H9 (cell line): ENCODE data around the gene E2F1. TPM values are rescaled to one million over a fixed set of nuclear protein-coding genes. Genes with fewer than 3 reads are reported as not detected.

Source experiments
- DNase-seq: peaks from one replicate; pipeline ENCODE4 v3.0.0-alpha.2; 2017
- H2AFZ ChIP-seq: one replicate; pipeline ENCODE4 v1.6.1; 2013; ENCODE audit warnings: mild to moderate bottlenecking, low read length, control low read depth, moderate library complexity
- H2AK5ac ChIP-seq: 2 replicates; pipeline ENCODE4 v1.6.1; 2013; ENCODE audit warnings: low read length, control low read depth, mixed read lengths; ENCODE audit not compliant: insufficient read length
- H2BK120ac ChIP-seq: one replicate; pipeline ENCODE4 v1.6.1; 2013; ENCODE audit warnings: low read depth, mild to moderate bottlenecking, low read length, control low read depth, inconsistent platforms; ENCODE audit not compliant: poor library complexity, severe bottlenecking
- H2BK12ac ChIP-seq: 2 replicates; pipeline ENCODE4 v1.6.1; 2013; ENCODE audit warnings: low read length, control low read depth, mixed read lengths, low read depth; ENCODE audit not compliant: insufficient read length
- H2BK15ac ChIP-seq: 2 replicates; pipeline ENCODE4 v1.6.1; 2013; ENCODE audit warnings: low read depth, low read length, control low read depth
- H2BK20ac ChIP-seq: one replicate; pipeline ENCODE4 v1.6.1; 2013; ENCODE audit warnings: low read depth, mild to moderate bottlenecking, low read length, control low read depth, inconsistent platforms; ENCODE audit not compliant: poor library complexity, severe bottlenecking
- H2BK5ac ChIP-seq: 2 replicates; pipeline ENCODE4 v1.6.1; 2013; ENCODE audit warnings: low read length, control low read depth, mixed read lengths; ENCODE audit not compliant: insufficient read length
- H3K14ac ChIP-seq: 2 replicates; pipeline ENCODE4 v1.6.1; 2013; ENCODE audit warnings: low read length, control low read depth; ENCODE audit not compliant: insufficient read depth
- H3K18ac ChIP-seq: 2 replicates; pipeline ENCODE4 v1.6.1; 2013; ENCODE audit warnings: low read depth, mild to moderate bottlenecking, mixed read lengths, low read length, control low read depth; ENCODE audit not compliant: insufficient read length
- H3K23ac ChIP-seq: 2 replicates; pipeline ENCODE4 v1.6.1; 2013; ENCODE audit warnings: low read length, control low read depth, mixed read lengths, low read depth; ENCODE audit not compliant: insufficient read length
- H3K23me2 ChIP-seq: 2 replicates; pipeline ENCODE4 v1.6.1; 2013; ENCODE audit warnings: low read depth, mild to moderate bottlenecking, mixed read lengths, low read length, control low read depth; ENCODE audit not compliant: insufficient read length, poor library complexity, severe bottlenecking
- H3K27ac ChIP-seq: 2 replicates; pipeline ENCODE4 v1.5.1; 2013; ENCODE audit warnings: low read length, control low read depth, mixed read lengths, low read depth; ENCODE audit not compliant: insufficient read length
- H3K27me3 ChIP-seq: 2 replicates; pipeline ENCODE4 v1.6.1; 2013; ENCODE audit warnings: low read length, control low read depth, inconsistent platforms; ENCODE audit not compliant: insufficient read depth
- H3K4ac ChIP-seq: 2 replicates; pipeline ENCODE4 v1.6.1; 2013; ENCODE audit warnings: low read depth, mild to moderate bottlenecking, control low read depth, inconsistent platforms, low read length, moderate library complexity
- H3K4me1 ChIP-seq: 2 replicates; pipeline ENCODE4 v1.6.1; 2013; ENCODE audit warnings: low read length, control low read depth, inconsistent platforms; ENCODE audit not compliant: insufficient read depth
- H3K4me2 ChIP-seq: 2 replicates; pipeline ENCODE4 v1.6.1; 2013; ENCODE audit warnings: low read length, control low read depth, mixed read lengths; ENCODE audit not compliant: insufficient read length, insufficient read depth
- H3K56ac ChIP-seq: 2 replicates; pipeline ENCODE4 v1.6.1; 2013; ENCODE audit warnings: low read depth, mild to moderate bottlenecking, mixed read lengths, low read length, control low read depth; ENCODE audit not compliant: insufficient read length
- H3K79me1 ChIP-seq: 2 replicates; pipeline ENCODE4 v1.6.1; 2013; ENCODE audit warnings: low read depth, mild to moderate bottlenecking, moderate library complexity, low read length, control low read depth, inconsistent platforms; ENCODE audit not compliant: insufficient read depth, poor library complexity, severe bottlenecking
- H3K79me2 ChIP-seq: 2 replicates; pipeline ENCODE4 v1.6.1; 2013; ENCODE audit warnings: low read length, control low read depth, inconsistent platforms; ENCODE audit not compliant: insufficient read depth
- H3K9ac ChIP-seq: 2 replicates; pipeline ENCODE4 v1.6.1; 2013; ENCODE audit warnings: low read length, control low read depth, mixed read lengths; ENCODE audit not compliant: insufficient read length; ENCODE audit errors: extremely low read depth
- H3K9me3 ChIP-seq: one replicate; pipeline ENCODE4 v1.6.1; 2013; ENCODE audit warnings: low read depth, low read length, inconsistent platforms; ENCODE audit not compliant: control insufficient read depth
- H3T11ph ChIP-seq: one replicate; pipeline ENCODE4 v1.6.1; 2013; ENCODE audit warnings: mild to moderate bottlenecking, low read length, control low read depth, inconsistent platforms
- H4K20me1 ChIP-seq: one replicate; pipeline ENCODE4 v1.6.1; 2013; ENCODE audit not compliant: control insufficient read depth, insufficient read length, insufficient read depth
- H4K5ac ChIP-seq: 2 replicates; pipeline ENCODE4 v1.6.1; 2013; ENCODE audit warnings: low read depth, mild to moderate bottlenecking, mixed read lengths, low read length, control low read depth; ENCODE audit not compliant: insufficient read length
- H4K8ac ChIP-seq: replicated peaks from 2 replicates; pipeline ENCODE4 v1.6.1; 2013; ENCODE audit warnings: low read length, control low read depth, mixed read lengths, low read depth; ENCODE audit not compliant: insufficient read length
- H4K91ac ChIP-seq: 2 replicates; pipeline ENCODE4 v1.6.1; 2013; ENCODE audit warnings: low read depth, mild to moderate bottlenecking, moderate library complexity, mixed read lengths, low read length, control low read depth; ENCODE audit not compliant: insufficient read length
- H3K27ac Mint-ChIP-seq, 3 experiments: 2 replicates in 2 of 3; 3 replicates in 1 of 3; pipeline ENCODE4 v1.8.0; 2020 to 2021; ENCODE audit warnings: mixed read lengths in 3 of 3, mild to moderate bottlenecking in 1 of 3, moderate library complexity in 1 of 3
- H3K27me3 Mint-ChIP-seq: 2 replicates; pipeline ENCODE4 v1.8.0; 2021; ENCODE audit warnings: low read depth, mild to moderate bottlenecking, moderate library complexity, mixed read lengths
- H3K36me3 Mint-ChIP-seq, 3 experiments: 2 replicates in 2 of 3; 3 replicates in 1 of 3; pipeline ENCODE4 v1.8.0; 2020 to 2021; ENCODE audit warnings: low read depth in 3 of 3, mixed read lengths in 3 of 3; ENCODE audit not compliant: insufficient read depth in 1 of 3
- H3K4me1 Mint-ChIP-seq, 2 experiments: 2 replicates each; pipeline ENCODE4 v1.8.0; 2020; ENCODE audit warnings: mixed read lengths in 2 of 2
- H3K4me3 Mint-ChIP-seq, 2 experiments: 2 replicates in 1 of 2; 3 replicates in 1 of 2; pipeline ENCODE4 v1.8.0; 2020 to 2021; ENCODE audit warnings: mild to moderate bottlenecking in 2 of 2, mixed read lengths in 2 of 2, moderate library complexity in 1 of 2
- H3K9me3 Mint-ChIP-seq, 2 experiments: 2 replicates in 1 of 2; 3 replicates in 1 of 2; pipeline ENCODE4 v1.8.0; 2020; ENCODE audit warnings: mild to moderate bottlenecking in 2 of 2, mixed read lengths in 2 of 2, moderate library complexity in 1 of 2
- CTCF ChIP-seq: fragments of 200-600 bp; sonication (generic); conservative IDR thresholded peaks from 3 replicates; pipeline ENCODE4 v1.8.0; 2021; ENCODE audit warnings: antibody characterized with exemption, mild to moderate bottlenecking
- WGBS: extraction: QIAGEN DNeasy Blood & Tissue Kit; methylation state at CpG from one replicate; pipeline ENCODE4 v1.1.7; 2013; ENCODE audit warnings: missing lambda C conversion rate, low lambda C conversion rate, mixed read lengths; ENCODE audit not compliant: insufficient read length; ENCODE audit errors: extremely low coverage; 5-methylcytosine and 5-hydroxymethylcytosine counted together
- total RNA-seq: library from RNA; stranded (reverse); gene quantifications from 2 replicates; pipeline ENCODE4 v1.2.1, GENCODE V29; 2021

Gene E2F1
- total RNA-seq, 1 experiment from 2014 or later: 58.7 TPM

- TF ChIP-seq CTCF: no peak
- no peak overlapping the region for H3K9ac ChIP-seq
- no peak for DNase-seq
- no peaks in the 10 kb centered on the region for H3K79me2 ChIP-seq
- H3K4me1 Mint-ChIP-seq: peaks cover 22 to 23% of the 10 kb centered on the region in 2 experiments
- H3K23me2 ChIP-seq: peaks cover 14% of the 10 kb centered on the region
- H3K27me3 ChIP-seq: no peaks in the 10 kb centered on the region
- no CpG with 5 or more reads among the region's 7 CpGs for WGBS
- H2BK12ac ChIP-seq: no peak overlapping the region
- no peak overlapping the region for H3K23ac ChIP-seq
- no peaks in the 10 kb centered on the region for H3K9me3 Mint-ChIP-seq
- H2BK20ac ChIP-seq: no peak overlapping the region
- no peak overlapping the region for H3K18ac ChIP-seq
- no peaks in the 10 kb centered on the region for H3K9me3 ChIP-seq
- H4K20me1 ChIP-seq: no peaks in the 10 kb centered on the region
- no peak overlapping the region for H3T11ph ChIP-seq
- no peak overlapping the region for H3K27ac Mint-ChIP-seq
- H2AK5ac ChIP-seq: no peak overlapping the region
- H3K14ac ChIP-seq: no peak overlapping the region
- H2BK120ac ChIP-seq: no peak overlapping the region
- H3K4me3 Mint-ChIP-seq: no peak overlapping the region
- H4K5ac ChIP-seq: no peak overlapping the region
- no peak overlapping the region for H2BK15ac ChIP-seq
- no peak overlapping the region for H3K27ac ChIP-seq
- H3K4me1 ChIP-seq: no peaks in the 10 kb centered on the region; the same call in 1 of the 2 replicates
- no peak overlapping the region for H4K8ac ChIP-seq
- no peak overlapping the region for H4K91ac ChIP-seq
- no peaks in the 10 kb centered on the region for H3K79me1 ChIP-seq
- H3K27me3 Mint-ChIP-seq: peaks cover 4% of the 10 kb centered on the region; the same call in 1 of the 2 replicates
- no peak overlapping the region for H3K4ac ChIP-seq
- H3K4me2 ChIP-seq: no peak overlapping the region
- H2BK5ac ChIP-seq: no peak overlapping the region
- no peak overlapping the region for H3K56ac ChIP-seq
- peaks cover 0 to 48% (median 4%) of the 10 kb centered on the region in 3 experiments; a peak in 6 of 7 replicates for H3K36me3 Mint-ChIP-seq
- H2AFZ ChIP-seq: no peak overlapping the region
Observed at GRCh38 chr20:33660685-33661058, 25.5 kb downstream of the E2F1 start.
